ENCODE results near the gene ADGRF1.

Gene ADGRF1

GRCh38 chr6:47073125-47074110 is 31.3 kb upstream of the ADGRF1 start:
- H3K4me3 ChIP-seq (replicated peaks; ENCODE audit: insufficient read depth, low read length) = no peak overlapping the region
- TF ChIP-seq POLR2AphosphoS5 (IDR thresholded peaks at IDR 0.05; ENCODE audit: low read depth) = no peak
- 0 out of 2 replicates have a peak, but pooled peaks have one; percentile 5 for TF ChIP-seq SPI1 (IDR thresholded peaks at IDR 0.05; ENCODE audit: borderline replicate concordance, low read depth)
- peaks cover 13% of the 10 kb centered on the region for H3K27me3 ChIP-seq (ENCODE audit: insufficient read depth, poor library complexity, severe bottlenecking)
- no peak overlapping the region for H3K27ac ChIP-seq (replicated peaks)
- no peak for DNase-seq (ENCODE audit: low read depth in 1 of 2, low spot score in 1 of 2)

GRCh38 chr6:47072667-47073066 is 30.5 kb upstream of the ADGRF1 start:
- TF ChIP-seq POLR2AphosphoS5 (IDR thresholded peaks at IDR 0.05; ENCODE audit: low read depth) (no peak), REST (IDR thresholded peaks at IDR 0.05; ENCODE audit: insufficient replicate concordance, low read depth) (no peak)
- no peak overlapping the region for H3K4me3 ChIP-seq (replicated peaks; ENCODE audit: insufficient read depth, low read length)
- H3K27ac ChIP-seq (replicated peaks) = no peak overlapping the region
- DNase-seq (ENCODE audit: low read depth in 1 of 2, low spot score in 1 of 2) = no peak
- H3K27me3 ChIP-seq (ENCODE audit: insufficient read depth, poor library complexity, severe bottlenecking) = peaks cover 9% of the 10 kb centered on the region

- Histone ChIP-seq H3K4me3 (replicated peaks; ENCODE audit: insufficient read depth, low read length) (no peak overlapping the region), H3K27me3 (ENCODE audit: insufficient read depth, poor library complexity, severe bottlenecking) (no peaks in the 10 kb centered on the region), H3K27ac (replicated peaks) (no peak overlapping the region)
- no peak for TF ChIP-seq REST (IDR thresholded peaks at IDR 0.05; ENCODE audit: insufficient replicate concordance, low read depth)
- no peak for TF ChIP-seq CTCF (IDR thresholded peaks at IDR 0.05; ENCODE audit: insufficient read depth, low read length)
- TF ChIP-seq POLR2AphosphoS5 (IDR thresholded peaks at IDR 0.05; ENCODE audit: low read depth) = no peak
- no peak for TF ChIP-seq GABPA (IDR thresholded peaks at IDR 0.05; ENCODE audit: low read depth)
- TF ChIP-seq SPI1 (IDR thresholded peaks at IDR 0.05; ENCODE audit: borderline replicate concordance, low read depth) = no peak
- DNase-seq (ENCODE audit: low read depth in 1 of 2, low spot score in 1 of 2) = no peak
Observed at GRCh38 chr6:47071681-47072080, 29.5 kb upstream of the ADGRF1 start.

GRCh38 chr6:47070461-47070860 is 28.3 kb upstream of the ADGRF1 start:
- Histone ChIP-seq H3K27ac (replicated peaks) (no peak overlapping the region), H3K4me3 (replicated peaks; ENCODE audit: insufficient read depth, low read length) (no peak overlapping the region), H3K27me3 (ENCODE audit: insufficient read depth, poor library complexity, severe bottlenecking) (no peaks in the 10 kb centered on the region)
- TF ChIP-seq REST (IDR thresholded peaks at IDR 0.05; ENCODE audit: insufficient replicate concordance, low read depth) (no peak), CTCF (IDR thresholded peaks at IDR 0.05; ENCODE audit: insufficient read depth, low read length) (no peak), POLR2AphosphoS5 (IDR thresholded peaks at IDR 0.05; ENCODE audit: low read depth) (no peak), GABPA (IDR thresholded peaks at IDR 0.05; ENCODE audit: low read depth) (no peak), SPI1 (IDR thresholded peaks at IDR 0.05; ENCODE audit: borderline replicate concordance, low read depth) (no peak)
- no peak for DNase-seq (ENCODE audit: low read depth in 1 of 2, low spot score in 1 of 2)

Data from HL-60 (cell line).